TTC549 (cell line): Measurements from ENCODE around the gene DYNLRB1.

Experiments used
- FAIRE-seq: peaks from 2 replicates; lab custom pipeline; 2012; peaks lifted over from hg19 to GRCh38; lab: Jason Lieb, UNC

Gene DYNLRB1

DNA sequence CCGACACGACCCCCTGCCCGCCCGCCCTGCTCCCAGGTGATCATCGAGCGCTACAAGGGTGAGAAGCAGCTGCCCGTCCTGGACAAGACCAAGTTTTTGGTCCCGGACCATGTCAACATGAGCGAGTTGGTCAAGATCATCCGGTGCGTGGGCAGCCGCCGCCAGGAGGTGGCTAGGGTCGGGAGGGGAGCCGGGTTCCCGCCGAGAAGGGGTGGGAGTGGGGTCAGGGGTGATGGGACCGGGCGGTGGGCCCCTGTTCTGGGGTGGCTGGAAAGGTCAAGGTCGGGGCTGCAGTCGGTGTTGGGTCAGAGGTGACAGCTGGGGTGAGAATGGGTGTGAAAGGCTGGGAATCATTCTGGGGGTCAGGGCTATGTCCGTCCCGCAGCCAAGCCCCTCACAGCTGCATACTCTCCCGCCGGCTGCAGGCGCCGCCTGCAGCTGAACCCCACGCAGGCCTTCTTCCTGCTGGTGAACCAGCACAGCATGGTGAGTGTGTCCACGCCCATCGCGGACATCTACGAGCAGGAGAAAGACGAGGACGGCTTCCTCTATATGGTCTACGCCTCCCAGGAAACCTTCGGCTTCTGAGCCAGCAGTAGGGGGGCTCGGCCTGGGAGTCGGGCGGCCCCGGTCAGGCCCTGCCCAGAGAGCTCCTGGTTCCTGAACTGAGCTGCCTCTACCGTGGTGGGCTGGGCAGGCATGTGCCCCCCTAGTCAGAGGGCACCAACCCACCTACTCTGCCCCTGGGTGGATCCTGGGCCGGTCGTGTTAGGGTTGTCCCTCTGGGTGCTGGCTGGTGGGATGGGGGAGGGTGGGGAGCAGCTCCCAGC is 43.3 kb downstream of the DYNLRB1 start:
- no peak for FAIRE-seq

DNA sequence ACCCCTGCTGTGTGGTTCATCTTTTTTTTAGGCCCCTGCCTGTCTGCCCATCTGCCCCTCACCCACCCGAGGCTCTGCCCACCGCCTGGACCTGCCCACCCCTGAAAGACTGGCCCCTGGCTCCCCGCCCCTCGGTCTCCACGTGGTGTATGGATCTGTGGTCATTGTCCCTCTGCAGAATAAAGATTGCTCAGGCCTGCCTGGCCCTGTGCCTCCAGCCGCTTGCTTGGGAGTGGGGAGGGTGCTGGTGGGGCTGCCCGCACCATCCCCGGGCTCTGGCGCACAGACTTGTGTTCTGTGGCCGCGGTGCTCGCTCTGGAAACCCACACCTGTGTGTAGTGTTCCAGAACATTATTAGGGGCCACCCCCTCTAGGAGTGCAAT is 43.9 kb downstream of the DYNLRB1 start:
- FAIRE-seq = no peak

DNA sequence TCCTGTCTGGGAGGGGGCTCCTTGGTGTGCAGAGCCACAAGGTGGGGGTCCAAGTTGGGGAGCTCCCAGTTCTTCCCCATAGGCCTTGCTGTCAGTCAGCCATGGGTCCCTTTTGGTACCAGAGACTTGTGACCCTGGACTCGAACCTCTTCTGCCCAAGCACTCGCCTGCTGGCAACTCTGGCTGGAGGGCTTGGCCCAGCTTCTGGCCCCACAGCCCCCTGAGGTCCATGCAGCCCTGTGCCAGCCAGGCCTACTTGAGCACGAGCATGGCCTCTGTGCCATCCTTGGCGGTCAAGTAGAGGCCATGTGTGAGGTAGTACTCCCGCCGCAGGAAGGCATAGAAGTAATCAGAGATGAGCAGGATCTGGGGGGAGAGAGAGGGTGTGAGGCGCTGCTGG is 44.4 kb downstream of the DYNLRB1 start:
- FAIRE-seq = no peak

DNA sequence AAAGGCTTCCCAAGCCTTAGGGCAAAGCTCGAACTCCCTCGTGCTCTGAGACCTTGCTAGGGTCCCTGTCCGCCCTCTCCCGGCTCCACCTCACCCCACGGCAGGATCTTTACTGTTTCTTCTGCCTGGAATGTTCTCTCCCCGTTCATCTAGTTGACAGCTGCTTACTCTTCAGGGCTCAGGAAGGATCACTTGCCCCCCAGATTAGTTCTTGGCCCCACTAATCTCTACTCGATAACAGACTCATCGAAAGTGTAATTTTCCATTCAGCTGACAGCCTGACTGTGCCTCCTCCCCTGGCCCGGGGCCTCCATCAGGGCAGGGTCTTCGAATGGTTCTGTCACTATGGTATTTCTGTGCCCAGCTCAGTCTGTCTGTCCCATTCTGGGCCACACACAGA is 45.4 kb downstream of the DYNLRB1 start:
- no peak for FAIRE-seq

DNA sequence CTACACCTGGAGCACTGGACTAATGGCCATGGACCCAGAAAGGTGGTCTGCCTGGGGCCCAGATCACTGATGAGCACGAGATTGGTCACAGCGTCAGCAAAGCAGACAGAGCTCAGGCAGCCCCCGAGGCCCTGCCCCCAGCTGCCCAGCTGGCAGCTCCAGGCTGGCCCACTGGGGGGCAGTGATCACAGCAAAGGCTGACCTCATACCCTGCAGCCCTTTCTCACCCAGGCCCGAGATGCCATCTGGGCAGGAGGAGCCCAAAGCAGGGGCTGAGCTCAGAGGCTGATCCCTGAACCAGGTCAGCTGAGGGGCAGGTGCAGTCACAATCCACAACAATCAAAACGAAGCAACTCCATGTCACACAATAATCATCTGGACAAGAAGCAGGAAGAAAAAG is 46.4 kb downstream of the DYNLRB1 start:
- no peak for FAIRE-seq

DNA sequence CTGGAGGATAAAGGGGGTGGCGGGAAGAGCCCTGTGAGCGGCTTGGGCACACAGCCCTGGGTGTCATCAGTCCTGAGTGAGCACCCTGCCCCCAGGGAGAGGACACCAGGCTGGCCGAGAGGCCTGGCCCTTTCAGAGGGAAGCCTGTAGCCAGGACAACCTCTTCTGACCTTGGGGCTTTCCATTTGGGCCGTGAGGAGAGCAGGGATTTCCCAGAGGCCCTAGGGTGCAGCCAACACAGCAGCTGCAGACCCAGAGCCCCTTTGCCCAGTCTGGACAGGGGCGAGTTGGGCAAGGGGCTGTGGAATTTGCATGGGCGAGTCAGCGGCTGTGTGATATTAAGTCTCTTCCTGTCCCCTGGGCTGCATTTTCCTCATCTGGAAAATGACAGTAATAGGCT is 48.6 kb downstream of the DYNLRB1 start:
- FAIRE-seq = no peak

DNA sequence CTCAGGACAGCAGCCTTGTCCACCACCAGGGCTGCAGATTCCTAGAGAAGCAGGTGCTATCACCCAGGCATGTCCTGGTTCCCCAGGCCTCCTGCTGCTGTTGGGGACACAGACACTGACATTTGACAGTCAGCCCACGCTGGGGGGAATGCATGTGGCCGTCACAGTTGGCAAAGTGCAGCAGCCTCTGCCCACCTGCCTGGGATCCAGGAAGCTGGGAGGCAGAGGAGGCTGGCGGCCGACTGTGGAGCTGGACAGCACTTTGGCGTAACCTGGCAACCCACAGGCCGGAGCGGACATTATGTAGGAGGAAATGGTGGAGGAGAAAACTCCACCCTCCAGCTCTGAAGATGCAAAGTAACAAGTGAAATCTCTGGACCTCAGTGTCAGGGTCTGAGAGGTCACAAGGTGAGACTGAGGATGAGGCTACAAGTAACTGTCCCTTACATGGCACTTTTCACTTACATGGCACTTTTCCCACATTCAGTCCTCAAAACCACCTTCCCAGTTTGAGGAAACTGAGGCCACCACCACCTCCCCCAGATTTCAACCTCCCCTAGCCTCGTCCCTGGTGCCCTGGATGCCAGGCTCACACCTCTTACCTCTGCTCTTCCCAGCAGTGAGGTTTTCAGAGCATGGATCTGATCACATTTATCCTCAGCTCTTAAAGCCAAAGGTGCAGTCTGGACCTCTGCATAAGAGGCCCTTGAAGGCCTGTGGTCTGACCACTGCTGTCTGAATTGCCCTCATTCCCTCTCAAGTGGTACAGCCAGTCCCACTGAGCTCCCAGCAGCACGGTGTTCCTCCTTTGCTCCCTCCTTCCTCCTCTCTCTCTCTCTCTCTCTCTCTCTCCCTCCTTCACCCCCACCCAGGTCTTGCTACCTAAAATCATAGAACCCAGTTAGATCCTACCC is 51.0 kb downstream of the DYNLRB1 start:
- FAIRE-seq = no peak

DNA sequence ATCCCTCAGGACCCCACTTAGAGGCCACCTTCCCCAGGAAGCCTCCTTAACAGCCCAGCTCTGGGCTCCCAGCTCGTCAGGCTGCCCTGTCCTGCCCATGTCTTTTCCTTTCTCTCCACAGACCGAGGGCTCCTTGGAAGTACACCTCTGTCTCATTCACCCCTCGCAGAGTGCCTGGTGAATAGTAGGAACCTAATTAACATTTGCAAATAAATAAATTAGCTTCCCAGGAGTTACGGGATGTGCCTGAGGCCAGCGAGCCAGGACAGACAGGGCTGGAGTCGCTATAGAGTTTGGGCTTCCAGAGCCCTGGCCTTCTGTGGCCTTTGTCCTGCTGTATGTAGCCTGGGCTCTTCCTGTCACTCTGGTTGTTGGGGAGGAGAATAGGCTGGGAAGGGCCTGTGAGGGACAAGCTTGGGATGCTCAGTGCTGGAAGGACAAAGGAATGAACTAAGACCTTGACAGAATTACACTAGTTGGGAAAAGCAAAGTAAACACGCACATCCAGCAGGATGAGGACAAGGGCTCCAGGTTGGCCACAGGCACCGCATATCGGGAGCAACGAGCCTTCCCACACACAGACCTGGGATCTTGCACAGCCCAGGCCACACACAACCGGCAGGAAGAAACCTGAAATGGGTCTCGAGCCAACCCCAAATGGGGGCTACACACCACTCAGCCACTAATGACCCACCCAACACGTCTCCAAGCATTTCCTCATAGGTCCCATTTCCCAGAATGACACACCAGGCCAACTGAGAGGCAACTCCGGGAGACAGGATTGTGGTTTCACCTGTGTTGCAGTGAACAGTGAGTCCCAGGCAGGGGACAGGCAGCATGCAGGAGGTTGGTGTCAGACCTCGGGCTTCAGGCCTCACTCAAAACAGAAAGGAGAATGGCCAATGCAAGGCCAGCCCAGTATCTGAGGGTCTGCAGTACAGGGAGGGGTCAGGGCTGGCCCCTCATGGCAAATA is 52.0 kb downstream of the DYNLRB1 start:
- no peak for FAIRE-seq

DNA sequence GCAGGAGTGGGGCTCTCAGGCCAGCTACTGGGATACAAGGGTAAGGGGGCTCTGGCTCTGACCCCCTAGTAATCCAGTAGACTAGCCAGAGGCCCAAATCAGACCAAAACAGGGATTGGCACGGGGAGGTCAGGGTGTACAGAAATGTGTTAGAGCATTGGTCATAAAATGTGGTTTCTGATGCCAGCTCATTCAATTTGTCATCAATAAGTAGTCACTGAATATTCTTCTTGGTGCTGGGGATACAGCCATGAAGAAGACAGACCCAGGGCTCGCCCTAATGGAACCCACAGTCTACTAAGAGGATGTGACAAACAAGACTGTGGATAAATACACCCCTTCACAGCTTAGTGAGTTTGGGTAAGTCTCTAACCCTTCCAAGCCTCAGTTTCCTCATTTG is 53.4 kb downstream of the DYNLRB1 start:
- no peak for FAIRE-seq

DNA sequence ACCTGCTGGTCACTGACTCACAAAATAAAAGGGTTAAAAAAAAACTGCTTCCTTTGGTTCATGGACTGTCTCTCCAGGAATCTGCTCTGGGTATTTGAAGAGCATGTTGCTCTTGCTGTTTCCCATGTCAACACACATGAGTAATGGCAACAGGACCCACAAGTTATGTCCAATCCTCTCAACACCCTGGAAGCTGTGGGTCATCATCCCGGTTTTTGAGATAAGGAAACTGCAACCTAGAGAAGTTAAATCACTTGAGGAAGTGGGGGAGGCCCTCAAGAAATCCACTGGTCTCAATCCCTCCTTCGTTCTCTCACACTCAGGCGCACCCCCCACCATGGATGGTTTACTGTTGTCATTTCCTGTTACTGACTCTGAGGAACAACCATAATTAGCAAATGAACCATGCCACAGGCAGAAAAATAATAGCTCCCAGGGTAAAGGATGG is 54.7 kb downstream of the DYNLRB1 start:
- no peak for FAIRE-seq

DNA sequence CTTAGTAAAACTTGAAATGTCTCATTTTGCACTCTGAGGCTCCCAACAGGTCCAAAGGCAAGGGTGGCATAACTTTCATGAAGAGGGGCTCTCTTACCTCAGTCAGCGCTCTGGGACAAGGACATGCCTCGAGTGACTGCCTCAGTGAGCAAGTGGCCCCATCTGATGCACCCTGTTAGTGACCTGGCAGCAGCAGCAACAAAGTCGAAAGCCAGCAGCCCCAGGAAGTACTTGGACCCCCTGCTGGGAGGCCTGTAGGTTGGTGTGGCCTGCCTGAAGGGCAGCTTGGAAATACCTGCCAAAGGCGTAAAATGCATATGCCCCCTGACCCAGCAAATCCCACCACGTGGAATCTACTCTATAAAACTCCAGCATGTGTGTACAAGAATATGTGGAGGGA is 55.5 kb downstream of the DYNLRB1 start:
- no peak for FAIRE-seq

DNA sequence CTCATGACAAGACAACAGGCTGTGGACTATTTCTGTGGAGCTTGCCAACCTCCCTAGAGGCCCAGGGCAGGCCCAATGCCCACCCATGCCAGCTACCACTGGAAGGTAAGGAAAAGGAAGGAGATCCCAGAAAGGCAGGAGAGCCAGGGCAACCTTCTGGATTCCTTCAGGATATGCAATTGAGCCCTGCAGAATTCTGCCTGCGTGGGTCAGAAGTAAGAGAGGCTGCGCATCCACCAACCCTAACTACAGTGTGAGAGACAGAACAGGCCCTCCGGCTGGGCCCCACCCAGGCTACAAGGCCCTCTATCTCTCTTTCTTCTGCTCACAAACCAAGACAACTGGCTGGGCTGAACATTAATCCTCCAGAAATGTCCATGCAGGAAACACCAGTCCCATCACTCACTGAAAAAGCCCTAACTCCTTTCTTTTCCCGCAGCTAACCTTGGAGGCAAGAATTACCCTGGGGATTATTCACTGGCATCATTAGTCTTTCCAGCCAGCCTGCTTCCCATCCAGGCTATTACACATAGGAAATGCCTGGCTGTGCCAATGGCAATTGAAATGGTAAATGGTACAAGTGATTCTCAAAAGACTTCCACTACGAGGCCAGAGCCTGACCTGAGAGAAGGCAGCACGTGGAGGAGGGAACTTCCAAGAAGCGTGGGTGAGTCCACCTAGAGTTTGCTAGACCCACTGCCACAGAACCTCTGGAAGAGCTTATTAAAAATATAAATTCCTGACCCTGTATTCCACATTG is 57.5 kb downstream of the DYNLRB1 start:
- FAIRE-seq = no peak

DNA sequence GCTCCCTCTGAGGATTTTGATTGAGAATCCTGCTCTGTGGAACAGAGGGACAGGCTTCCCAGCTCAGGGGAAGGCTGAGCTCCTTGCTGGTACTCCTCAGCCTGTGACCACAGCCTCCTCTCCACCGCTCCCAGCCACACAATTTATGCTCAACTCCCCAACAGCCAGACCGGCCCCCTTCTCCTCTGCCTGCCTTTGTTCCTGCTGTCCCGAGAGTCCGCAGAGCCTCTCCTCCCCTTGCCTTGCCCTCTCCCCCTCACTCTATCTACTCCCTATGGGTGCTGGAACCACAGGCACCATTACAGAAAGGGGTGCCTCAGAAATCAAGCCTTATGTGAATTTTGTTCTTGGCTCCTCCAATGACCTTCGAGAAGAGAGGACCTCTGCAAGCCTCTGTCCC is 58.2 kb downstream of the DYNLRB1 start:
- no peak for FAIRE-seq

DNA sequence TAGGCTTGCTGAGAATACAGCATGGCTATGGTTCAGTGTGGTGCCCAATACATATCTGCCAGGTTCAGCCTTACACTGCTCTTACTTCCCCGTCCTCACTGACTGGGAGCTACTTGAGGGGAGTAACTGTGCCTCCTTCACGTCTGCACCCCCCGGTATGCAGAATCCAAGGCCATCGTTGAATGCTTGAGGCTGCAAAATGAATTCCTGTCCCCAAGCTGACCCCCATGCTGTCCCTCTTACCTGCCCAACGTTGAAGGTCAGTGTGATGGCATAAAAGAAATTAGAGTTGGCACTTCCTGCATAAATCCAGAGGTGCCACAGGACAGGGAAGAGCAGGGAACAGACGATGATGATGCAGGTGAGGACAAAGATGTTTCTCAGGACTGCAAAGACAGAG is 58.6 kb downstream of the DYNLRB1 start:
- no peak for FAIRE-seq

DNA sequence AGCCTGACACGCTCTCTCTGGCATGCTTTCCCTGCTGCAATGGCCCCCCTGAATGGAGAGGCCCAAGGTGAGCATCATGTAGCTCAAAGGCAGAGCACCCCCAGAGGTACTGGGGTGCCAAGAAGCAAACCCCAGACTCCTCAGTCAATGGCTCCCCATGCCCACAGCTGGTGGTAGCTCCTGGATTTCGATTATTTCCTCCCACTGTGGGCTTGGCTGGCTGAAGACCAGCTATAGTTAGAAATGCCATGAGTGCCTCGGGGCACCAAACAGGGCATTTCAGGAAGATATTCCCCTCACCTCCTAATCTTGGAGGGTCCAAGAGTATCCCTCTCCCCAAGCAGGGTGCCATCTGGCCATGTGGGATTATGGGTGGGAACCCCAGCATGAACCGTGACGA is 59.0 kb downstream of the DYNLRB1 start:
- no peak for FAIRE-seq

DNA sequence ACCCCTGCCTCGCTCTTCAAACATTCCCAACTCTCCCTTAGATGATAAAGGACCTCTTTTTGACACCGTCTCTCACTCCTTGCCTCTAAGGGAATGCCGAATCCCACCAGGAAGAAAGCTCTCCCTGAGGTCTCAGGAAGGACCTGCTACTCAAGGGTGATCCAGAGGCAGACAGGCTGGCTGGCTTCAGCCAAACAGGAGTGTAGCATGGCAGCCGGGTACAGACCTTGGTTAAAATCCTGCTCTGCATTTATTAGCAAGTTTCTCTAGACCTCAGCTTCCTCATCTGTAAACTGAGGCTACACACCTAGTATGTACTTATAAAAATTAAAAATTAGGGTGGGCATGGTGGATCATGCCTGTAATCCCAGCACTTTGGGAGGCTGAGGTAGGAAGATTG is 59.5 kb downstream of the DYNLRB1 start:
- FAIRE-seq = no peak

DNA sequence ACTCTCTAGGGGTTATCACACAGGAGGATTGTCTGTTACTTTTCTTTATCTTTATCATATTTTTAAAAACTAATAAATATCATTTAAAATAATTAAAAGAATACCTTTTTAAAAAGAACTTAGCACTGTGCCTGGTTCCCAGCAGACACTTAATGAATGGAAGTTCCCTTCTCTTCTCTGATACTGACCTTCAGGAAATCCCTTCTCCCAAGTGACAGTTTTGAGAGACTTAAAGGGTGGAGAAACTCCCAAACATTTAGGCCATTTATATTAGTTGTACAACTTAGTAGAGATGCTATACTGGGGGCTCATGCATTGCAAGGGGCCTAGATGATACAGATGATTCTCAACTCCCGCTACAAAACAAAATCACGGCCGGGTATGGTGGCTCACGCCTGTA is 60.8 kb downstream of the DYNLRB1 start:
- no peak for FAIRE-seq

DNA sequence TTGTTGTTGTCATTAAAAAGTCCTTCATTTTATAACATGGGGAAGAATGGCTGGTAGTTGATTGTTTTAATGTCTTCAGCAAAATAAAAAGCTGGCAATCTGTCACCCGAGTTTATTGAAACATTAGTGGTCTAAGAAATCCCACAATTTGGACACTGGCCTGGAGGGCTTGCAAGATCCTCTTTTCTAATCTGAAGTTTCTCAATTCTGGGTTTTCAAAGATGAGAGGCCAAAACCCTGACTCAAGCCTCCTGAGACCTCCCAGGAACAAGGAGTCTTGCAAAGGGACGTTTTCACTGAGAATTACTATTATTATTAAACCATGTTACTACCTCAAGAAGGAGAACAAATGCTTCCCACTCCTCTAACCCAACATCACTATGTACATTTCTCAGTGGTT is 61.8 kb downstream of the DYNLRB1 start:
- no peak for FAIRE-seq

DNA sequence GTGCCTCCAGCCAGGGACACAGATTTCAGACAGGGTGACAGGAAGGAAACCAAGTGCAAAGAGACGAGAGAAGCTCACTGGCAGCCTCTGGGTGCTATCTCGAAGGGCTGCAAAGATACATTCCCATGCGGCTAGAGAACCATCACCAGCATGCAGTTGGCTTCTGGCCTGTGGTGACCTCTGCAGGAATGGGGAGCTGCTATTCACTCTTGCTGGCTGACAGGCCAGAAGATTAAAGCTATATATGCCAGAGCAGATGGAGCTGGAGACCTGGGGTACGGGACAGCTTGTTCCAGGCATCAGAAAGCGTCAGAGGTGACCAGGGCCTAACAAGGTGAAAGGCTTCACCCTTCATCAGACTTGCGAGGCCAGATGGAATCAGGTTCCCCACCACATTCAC is 62.3 kb downstream of the DYNLRB1 start:
- no peak for FAIRE-seq

DNA sequence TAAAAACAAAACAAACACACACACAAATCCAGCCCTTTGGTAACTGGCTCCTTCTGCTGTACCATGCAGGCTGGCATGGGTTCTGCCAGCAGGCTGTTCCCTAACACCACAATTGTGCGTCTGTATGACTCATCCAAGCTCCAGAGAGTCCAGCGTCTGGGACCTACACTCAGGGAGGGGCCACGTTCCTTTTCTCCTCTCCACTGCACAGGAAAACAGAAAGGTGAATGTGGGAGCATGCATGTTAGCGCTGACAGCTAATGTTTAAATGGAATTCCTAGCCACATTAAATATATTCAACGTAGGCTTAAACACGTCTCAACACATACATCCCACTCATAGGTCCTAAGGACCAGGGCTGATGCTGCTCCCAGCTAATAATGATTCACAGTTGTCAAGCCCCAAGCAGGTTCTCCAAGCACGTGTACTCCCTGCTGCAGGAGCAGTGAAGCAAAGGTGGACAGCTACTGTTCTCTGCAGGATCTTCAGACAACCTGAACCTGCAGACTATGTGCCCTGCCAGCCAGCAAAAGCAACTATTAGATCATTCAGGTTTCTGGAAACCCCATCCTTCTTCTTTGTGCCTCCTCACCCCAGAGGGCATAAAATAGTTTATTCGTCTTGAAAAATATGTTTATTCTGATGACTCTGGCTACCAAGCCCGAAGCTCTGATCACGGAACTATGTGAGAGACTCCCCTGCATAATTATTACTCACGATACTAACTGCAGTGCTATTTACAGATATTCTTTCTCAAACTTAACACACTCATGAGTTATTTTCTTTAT is 63.2 kb downstream of the DYNLRB1 start:
- no peak for FAIRE-seq
